HL-60 (cell line): ENCODE data around the gene GALNS.

Experiments
- DNase-seq, 2 experiments: peaks; one replicate each; pipeline ENCODE4 v3.0.0-alpha.2; 2010 to 2020; ENCODE audit warnings: low read depth in 1 of 2, low spot score in 1 of 2
- H3K27ac ChIP-seq: fragments of 250-450 bp; sonication (Bioruptor Pico); replicated peaks from 2 replicates; pipeline ENCODE4 v1.5.1; 2020; ENCODE audit warnings: mild to moderate bottlenecking, moderate library complexity
- H3K27me3 ChIP-seq: fragments of 250-450 bp; sonication (Bioruptor Pico); 2 replicates; pipeline ENCODE4 v1.5.1; 2021; ENCODE audit warnings: mild to moderate bottlenecking, moderate library complexity; ENCODE audit not compliant: insufficient read depth, poor library complexity, severe bottlenecking
- H3K4me3 ChIP-seq: replicated peaks from 2 replicates; pipeline ENCODE4 v1.5.1; 2011; ENCODE audit warnings: mild to moderate bottlenecking, control low read depth, low read length; ENCODE audit not compliant: insufficient read depth
- CTCF ChIP-seq: IDR thresholded peaks from one replicate; pipeline ENCODE4 v1.5.1; 2011; ENCODE audit warnings: low read length, control low read depth, inconsistent platforms; ENCODE audit not compliant: insufficient read depth
- GABPA ChIP-seq: IDR thresholded peaks from 2 replicates; pipeline ENCODE4 v1.6.1; 2012; ENCODE audit warnings: low read depth
- POLR2AphosphoS5 ChIP-seq: IDR thresholded peaks from 2 replicates; pipeline ENCODE4 v1.6.1; 2012; ENCODE audit warnings: low read depth
- REST ChIP-seq: IDR thresholded peaks from 2 replicates; pipeline ENCODE4 v1.6.1; 2012; ENCODE audit warnings: low read depth; ENCODE audit not compliant: insufficient replicate concordance
- SPI1 ChIP-seq: IDR thresholded peaks from 2 replicates; pipeline ENCODE4 v1.6.1; 2012; ENCODE audit warnings: low read depth, mild to moderate bottlenecking, borderline replicate concordance

The GALNS gene

GRCh38 chr16:88811769-88812512 is 44.8 kb downstream of the GALNS start, which contains the start of gene APRT:
APRT (minus strand) TSS chr16:88811928; CDS start chr16:88811899, 29 bp downstream.
- peak; percentile 71 to 83 for DNase-seq
- Histone ChIP-seq H3K4me3 (peak within 1 kb of the TSS; percentile 63), H3K27me3 (no peaks in the 10 kb centered on the region), H3K27ac (peak within 1 kb of the TSS; percentile 93)
- TF ChIP-seq CTCF: no peak
- peak; percentile 78; the same call in 1 of the 2 replicates for TF ChIP-seq POLR2AphosphoS5

GRCh38 chr16:88810912-88811768 is 45.6 kb downstream of the GALNS start:
- H3K27ac ChIP-seq: peak overlapping the region; percentile 93
- peak overlapping the region; percentile 63 for H3K4me3 ChIP-seq
- H3K27me3 ChIP-seq: no peaks in the 10 kb centered on the region
- DNase-seq: peak; percentile 48 to 67
- TF ChIP-seq CTCF (no peak), POLR2AphosphoS5 (no peak; the same call in 1 of the 2 replicates), SPI1 (no peak), REST (no peak), GABPA (no peak)

- Histone ChIP-seq H3K4me3 (peak overlapping the region; percentile 63), H3K27ac (peak overlapping the region; percentile 93), H3K27me3 (no peaks in the 10 kb centered on the region)
- TF ChIP-seq SPI1 (peak; percentile 21; the same call in 1 of the 2 replicates), REST (no peak)
- peak in 1 of 2 experiments; percentile 68 for DNase-seq
These were observed 46.4 kb downstream of the GALNS start for GRCh38 chr16:88810166-88810911.
